OCI-LY7 (cell line): Measurements from ENCODE around the gene WASHC2C.
"Not testable (repeated sequence)": the region's sequence is repeated elsewhere in the genome, so short reads cannot be mapped to it uniquely, and the experiment has no call there.

Source experiments
- CTCF ChIP-seq: fragments of 200-600 bp; sonication (generic); conservative IDR thresholded peaks from 2 replicates; pipeline ENCODE4 v1.5.1; 2014; ENCODE audit warnings: mild to moderate bottlenecking, antibody characterized with exemption, low read length, moderate library complexity, mixed read lengths
- EZH2phosphoT487 ChIP-seq: fragments of 200-600 bp; sonication (generic); IDR thresholded peaks from 2 replicates; pipeline ENCODE4 v1.6.1; 2018; ENCODE audit warnings: low read depth, borderline replicate concordance, mild to moderate bottlenecking, mixed run types, antibody characterized with exemption, low read length, moderate library complexity, mixed read lengths

GRCh38 chr10:45734449-45734848 lies 7.4 kb downstream of the WASHC2C start:
- not testable (repeated sequence) for TF ChIP-seq CTCF, EZH2phosphoT487
